ENCODE results near the gene AFM.

DNA sequence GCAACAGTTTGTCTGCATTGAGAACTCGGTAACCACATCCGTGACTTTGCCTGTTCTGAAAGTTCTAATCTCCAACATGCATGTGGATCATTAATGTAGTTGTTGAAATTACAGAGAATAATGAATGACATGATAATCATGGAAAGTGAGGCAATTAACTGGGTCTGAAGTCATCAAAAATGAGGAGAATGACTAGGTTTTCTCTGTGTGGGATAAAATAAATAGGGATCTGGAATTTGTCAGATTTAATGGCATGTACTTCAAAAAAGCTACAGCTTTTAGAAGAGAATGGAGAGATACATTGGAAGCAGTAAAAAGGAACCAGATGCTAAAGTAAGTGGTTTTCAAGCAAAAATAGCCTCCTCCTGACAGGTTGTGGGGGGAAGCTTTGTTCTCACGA, 59.3 kb downstream of the AFM start:
- TF ChIP-seq, protein P1, sequence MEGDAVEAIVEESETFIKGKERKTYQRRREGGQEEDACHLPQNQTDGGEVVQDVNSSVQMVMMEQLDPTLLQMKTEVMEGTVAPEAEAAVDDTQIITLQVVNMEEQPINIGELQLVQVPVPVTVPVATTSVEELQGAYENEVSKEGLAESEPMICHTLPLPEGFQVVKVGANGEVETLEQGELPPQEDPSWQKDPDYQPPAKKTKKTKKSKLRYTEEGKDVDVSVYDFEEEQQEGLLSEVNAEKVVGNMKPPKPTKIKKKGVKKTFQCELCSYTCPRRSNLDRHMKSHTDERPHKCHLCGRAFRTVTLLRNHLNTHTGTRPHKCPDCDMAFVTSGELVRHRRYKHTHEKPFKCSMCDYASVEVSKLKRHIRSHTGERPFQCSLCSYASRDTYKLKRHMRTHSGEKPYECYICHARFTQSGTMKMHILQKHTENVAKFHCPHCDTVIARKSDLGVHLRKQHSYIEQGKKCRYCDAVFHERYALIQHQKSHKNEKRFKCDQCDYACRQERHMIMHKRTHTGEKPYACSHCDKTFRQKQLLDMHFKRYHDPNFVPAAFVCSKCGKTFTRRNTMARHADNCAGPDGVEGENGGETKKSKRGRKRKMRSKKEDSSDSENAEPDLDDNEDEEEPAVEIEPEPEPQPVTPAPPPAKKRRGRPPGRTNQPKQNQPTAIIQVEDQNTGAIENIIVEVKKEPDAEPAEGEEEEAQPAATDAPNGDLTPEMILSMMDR (IDR thresholded peaks at IDR 0.05) = no peak
- TF ChIP-seq POLR2AphosphoS5 (IDR thresholded peaks at IDR 0.05) = no peak

All from breast epithelium (tissue), 3 donors.